ENCODE measurements around the gene PIGA. TPM values are rescaled to one million over a fixed set of nuclear protein-coding genes. Genes with fewer than 3 reads are reported as not detected.
A peak's percentile ranks its signal among the peaks of the same experiment; 100 is the strongest.

The PIGA gene
- total and polyA plus RNA-seq, 3 donors from 2014 or later, result 8.1 to 17.0 (median 13.0) TPM

- Histone ChIP-seq H3K4me1 (no peaks in the 10 kb centered on the region), H3K4me3 (no peak overlapping the region), H3K36me3 (ENCODE audit: low read depth, missing control alignments) (no peaks in the 10 kb centered on the region), H3K9me3 (no peaks in the 10 kb centered on the region), H3K27ac (no peak overlapping the region), H3K27me3 (no peaks in the 10 kb centered on the region)
- peak; percentile 16 for DNase-seq
- intact Hi-C loops (cut with DNase I; ENCODE audit: low total_unique reads), result no loop called here
- WGBS, 2 donors, result 65 to 68% methylated on average over 3 to 4 of the region's 4 CpGs
- no peak for TF ChIP-seq POLR2A (IDR thresholded peaks at IDR 0.05)
- no peak for TF ChIP-seq CTCF (IDR thresholded peaks at IDR 0.05)
These were observed 33.4 kb downstream of the PIGA start for GRCh38 chrX:15301924-15302323.

- intact Hi-C loops (cut with DNase I; ENCODE audit: low total_unique reads), result no loop called here
These were observed 35.1 kb downstream of the PIGA start for GRCh38 chrX:15299941-15300851.

GRCh38 chrX:15298780-15299179, 36.5 kb downstream of the PIGA start:
- no peak for DNase-seq
- no peak overlapping the region for H3K27ac ChIP-seq
- H3K4me1 ChIP-seq, result no peaks in the 10 kb centered on the region
- intact Hi-C loops (cut with DNase I; ENCODE audit: low total_unique reads), result no loop called here
- H3K9me3 ChIP-seq, result no peaks in the 10 kb centered on the region
- no peaks in the 10 kb centered on the region for H3K27me3 ChIP-seq
- WGBS, 2 donors, result 63 to 74% methylated on average over 1 to 3 of the region's 3 CpGs
- no peaks in the 10 kb centered on the region for H3K36me3 ChIP-seq (ENCODE audit: low read depth, missing control alignments)
- H3K4me3 ChIP-seq, result no peak overlapping the region
- TF ChIP-seq POLR2A (IDR thresholded peaks at IDR 0.05), result no peak
- no peak for TF ChIP-seq CTCF (IDR thresholded peaks at IDR 0.05)

More at GRCh38 chrX:15299941-15300851, 35.1 kb downstream of the PIGA start:
- no peak for DNase-seq
- Histone ChIP-seq H3K27me3 (no peaks in the 10 kb centered on the region), H3K4me3 (no peak overlapping the region), H3K9me3 (no peaks in the 10 kb centered on the region), H3K36me3 (ENCODE audit: low read depth, missing control alignments) (no peaks in the 10 kb centered on the region), H3K27ac (no peak overlapping the region), H3K4me1 (no peaks in the 10 kb centered on the region)
- WGBS, 2 donors, result 75 to 80% methylated on average over 4 of the region's 4 CpGs
- peak in 2 of 3 experiments; percentile 20 to 43 for TF ChIP-seq CTCF (IDR thresholded peaks at IDR 0.05)
- TF ChIP-seq POLR2A (IDR thresholded peaks at IDR 0.05), result no peak

GRCh38 chrX:15298201-15298600, 37.1 kb downstream of the PIGA start:
- no peak for DNase-seq
- TF ChIP-seq CTCF (IDR thresholded peaks at IDR 0.05) (no peak), POLR2A (IDR thresholded peaks at IDR 0.05) (no peak)
- Histone ChIP-seq H3K27ac (no peak overlapping the region), H3K36me3 (ENCODE audit: low read depth, missing control alignments) (no peaks in the 10 kb centered on the region), H3K9me3 (no peaks in the 10 kb centered on the region), H3K27me3 (no peaks in the 10 kb centered on the region), H3K4me1 (no peaks in the 10 kb centered on the region), H3K4me3 (no peak overlapping the region)
- 70 to 79% methylated on average over 2 of the region's 2 CpGs for WGBS, 2 donors
- intact Hi-C loops (cut with DNase I; ENCODE audit: low total_unique reads), result no loop called here
